GM19193 (cell line): Measurements from ENCODE around the gene TRRAP.

ENCODE experiments used
- POLR2A ChIP-seq: IDR thresholded peaks from 4 replicates; pipeline ENCODE4 v1.6.1; 2011; ENCODE audit not compliant: insufficient read depth, insufficient read length; ENCODE audit errors: extremely low read depth

Gene TRRAP

DNA sequence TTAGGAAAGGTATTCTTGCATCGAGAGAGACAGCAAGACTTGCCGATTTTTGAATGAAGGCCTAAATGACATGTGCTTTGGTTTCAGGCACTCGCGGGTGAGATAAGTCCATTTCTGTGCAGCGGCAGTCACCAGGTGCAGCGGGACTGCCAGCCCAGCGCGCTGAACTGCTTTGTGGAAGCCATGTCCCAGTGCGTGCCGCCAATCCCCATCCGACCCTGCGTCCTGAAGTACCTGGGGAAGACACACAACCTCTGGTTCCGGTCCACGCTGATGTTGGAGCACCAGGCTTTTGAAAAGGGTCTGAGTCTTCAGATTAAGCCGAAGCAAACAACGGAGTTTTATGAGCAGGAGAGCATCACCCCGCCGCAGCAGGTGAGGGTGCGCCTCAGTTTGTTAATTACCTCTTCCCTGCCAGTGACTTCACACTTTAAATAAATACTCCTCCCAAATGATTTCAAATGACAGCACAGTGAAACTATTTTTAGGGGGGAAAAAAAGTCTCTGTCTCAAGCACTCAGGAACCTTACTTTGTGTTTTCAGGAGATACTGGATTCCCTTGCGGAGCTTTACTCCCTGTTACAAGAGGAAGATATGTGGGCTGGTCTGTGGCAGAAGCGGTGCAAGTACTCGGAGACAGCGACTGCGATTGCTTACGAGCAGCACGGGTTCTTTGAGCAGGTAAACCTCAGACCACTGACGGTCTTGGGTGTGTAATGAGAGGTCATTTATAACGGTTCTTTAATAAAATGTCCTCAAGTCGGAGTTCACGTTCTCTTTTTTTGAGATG, 98.3 kb downstream of the TRRAP start:
- TF ChIP-seq POLR2A, result no peak

DNA sequence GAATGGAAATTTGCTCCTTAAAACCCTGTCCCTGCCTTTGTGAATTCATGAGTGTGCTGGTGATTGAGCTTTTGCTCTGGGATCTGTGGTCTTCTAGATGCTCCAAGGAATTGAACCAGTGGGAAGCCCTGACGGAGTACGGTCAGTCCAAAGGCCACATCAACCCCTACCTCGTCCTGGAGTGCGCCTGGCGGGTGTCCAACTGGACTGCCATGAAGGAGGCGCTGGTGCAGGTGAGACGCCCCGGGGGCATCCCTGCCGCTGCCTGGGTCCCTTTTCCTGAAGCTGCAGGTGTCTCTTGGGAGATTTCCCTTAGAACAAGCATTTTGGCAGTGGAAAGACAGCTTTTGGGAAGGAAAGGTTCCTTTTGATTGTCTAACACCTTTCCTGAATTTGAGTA, 100.3 kb downstream of the TRRAP start:
- TF ChIP-seq POLR2A, result no peak

DNA sequence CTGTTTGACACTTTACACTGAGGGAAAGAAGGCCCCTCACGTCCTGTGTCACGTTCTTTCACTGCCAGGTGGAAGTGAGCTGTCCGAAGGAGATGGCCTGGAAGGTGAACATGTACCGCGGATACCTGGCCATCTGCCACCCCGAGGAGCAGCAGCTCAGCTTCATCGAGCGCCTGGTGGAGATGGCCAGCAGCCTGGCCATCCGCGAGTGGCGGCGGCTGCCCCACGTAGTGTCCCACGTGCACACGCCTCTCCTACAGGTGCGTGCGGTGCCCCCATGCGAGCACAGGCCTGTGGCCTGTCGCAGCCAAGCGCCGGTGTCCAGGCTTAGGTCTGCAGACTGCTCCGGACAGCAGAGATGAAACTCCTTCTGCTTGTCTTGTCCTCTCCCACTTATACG, 103.4 kb downstream of the TRRAP start:
- no peak for TF ChIP-seq POLR2A

DNA sequence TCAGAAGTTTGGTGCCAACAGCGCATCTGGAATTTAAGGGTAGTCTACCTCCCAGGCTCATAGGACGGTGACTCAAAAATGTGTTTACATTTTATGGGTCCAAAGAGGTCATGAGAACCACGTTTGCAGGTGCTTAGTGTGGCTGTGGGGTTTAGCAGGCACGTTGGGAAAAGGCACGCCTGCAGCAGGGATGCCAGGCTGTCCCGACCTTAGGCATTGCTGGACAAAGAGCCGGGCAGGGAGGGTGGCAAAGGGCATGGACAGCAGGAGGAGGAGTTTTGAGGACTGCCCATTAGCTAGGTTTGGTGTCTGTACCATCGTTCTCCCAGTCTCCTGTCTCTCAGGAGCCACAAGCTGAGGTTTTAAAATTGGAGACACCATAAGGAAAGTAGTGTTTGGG, 104.4 kb downstream of the TRRAP start:
- TF ChIP-seq POLR2A, result no peak

DNA sequence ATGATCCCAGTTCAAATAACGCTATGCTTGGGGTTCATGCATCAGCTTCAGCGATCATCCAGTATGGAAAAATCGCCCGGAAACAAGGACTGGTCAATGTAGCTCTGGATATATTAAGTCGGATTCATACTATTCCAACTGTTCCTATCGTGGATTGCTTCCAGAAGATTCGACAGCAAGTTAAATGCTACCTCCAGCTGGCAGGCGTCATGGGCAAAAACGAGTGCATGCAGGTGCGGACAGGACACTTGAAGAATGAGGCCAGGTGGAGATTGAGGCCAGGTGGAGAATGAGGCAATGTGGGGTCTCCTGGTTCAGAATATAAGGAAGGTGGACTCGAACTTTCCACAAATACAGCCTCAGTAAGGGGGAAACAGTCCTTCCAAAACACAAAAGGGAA, 105.8 kb downstream of the TRRAP start:
- no peak for TF ChIP-seq POLR2A

DNA sequence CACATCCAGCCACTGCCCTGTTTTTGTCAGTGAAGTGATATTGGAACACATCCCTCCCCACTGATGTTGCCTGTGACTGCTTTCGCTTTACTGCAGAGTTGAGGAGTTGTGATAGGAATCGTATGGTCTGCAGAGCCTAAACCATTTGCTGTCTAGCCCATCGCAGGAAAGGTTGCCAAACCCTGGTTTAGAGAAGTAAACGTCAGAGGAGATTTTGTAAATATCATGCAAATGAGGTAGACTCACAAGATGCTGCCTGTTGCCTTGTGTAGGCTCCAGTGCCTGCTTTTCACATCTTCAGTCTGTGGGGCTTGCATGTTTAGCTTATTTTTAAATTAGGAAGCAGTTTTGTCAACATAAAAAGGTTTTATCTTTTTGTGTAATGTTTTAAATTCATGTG, 107.1 kb downstream of the TRRAP start:
- no peak for TF ChIP-seq POLR2A

DNA sequence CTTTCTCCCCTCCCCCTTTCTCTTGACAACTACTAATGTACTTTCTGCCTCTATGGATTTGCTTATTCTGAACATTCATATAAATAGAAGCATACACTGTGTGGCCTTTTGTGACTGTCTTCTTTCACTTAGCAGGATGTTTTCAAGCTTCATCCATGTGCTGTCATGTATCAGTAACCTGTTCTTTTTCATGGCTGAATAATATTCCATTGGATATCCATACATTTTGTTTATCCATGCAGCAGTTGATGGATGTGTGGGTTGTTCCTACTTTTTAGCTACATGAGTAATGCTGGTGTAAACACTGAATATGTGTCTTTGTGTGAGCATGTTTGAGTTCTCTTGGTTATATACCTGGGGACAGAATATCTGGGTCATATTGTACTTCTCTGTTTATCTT, 107.6 kb downstream of the TRRAP start:
- TF ChIP-seq POLR2A, result no peak

DNA sequence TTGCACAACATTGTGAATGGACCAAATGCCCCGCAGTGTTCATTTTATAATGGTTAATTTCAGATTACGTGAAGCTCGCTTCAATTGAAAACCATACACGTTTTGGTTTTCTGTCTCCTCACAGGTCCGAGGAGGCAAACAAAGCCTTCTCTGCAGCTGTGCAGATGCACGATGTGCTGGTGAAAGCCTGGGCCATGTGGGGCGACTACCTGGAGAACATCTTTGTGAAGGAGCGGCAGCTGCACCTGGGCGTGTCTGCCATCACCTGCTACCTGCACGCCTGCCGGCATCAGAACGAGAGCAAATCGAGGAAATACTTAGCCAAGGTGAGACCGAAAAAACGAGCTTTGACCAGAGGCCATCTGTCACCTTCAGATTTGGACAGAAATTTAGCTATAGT, 110.3 kb downstream of the TRRAP start:
- no peak for TF ChIP-seq POLR2A

DNA sequence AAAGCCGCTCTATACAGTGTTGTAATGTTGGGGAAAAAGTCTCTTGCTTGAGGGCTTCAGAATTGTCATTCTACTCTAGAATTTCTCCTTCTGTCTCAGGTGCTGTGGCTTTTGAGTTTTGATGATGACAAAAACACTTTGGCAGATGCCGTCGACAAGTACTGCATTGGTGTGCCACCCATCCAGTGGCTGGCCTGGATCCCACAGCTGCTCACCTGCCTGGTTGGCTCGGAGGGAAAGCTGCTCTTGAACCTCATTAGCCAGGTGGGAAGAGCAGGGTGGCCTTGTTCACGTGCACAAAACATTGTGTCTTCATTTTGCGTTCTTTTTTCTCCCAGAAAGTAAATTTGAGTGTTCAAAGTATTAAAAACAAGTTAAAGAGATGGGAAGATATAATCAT, 112.0 kb downstream of the TRRAP start:
- no peak for TF ChIP-seq POLR2A

DNA sequence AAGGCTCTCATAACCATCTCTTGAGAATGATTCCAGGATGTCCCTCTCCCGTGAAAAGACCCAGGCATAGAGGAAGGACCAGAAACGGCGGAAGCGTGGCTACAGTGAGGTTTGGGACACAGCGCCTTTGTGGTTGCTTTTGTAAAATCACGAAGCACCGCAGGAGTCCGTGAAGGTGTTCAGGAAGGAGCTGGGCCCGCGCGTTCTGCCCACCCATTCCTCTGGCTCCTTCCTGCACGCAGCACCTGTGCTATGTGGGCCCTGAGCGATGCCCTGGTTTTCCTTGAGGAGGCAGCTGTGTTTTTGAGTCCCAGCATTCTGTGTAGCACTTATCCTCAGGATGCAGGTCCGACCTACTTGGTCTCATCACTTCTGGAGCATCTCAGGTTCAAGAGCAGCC, 112.8 kb downstream of the TRRAP start:
- TF ChIP-seq POLR2A, result no peak

DNA sequence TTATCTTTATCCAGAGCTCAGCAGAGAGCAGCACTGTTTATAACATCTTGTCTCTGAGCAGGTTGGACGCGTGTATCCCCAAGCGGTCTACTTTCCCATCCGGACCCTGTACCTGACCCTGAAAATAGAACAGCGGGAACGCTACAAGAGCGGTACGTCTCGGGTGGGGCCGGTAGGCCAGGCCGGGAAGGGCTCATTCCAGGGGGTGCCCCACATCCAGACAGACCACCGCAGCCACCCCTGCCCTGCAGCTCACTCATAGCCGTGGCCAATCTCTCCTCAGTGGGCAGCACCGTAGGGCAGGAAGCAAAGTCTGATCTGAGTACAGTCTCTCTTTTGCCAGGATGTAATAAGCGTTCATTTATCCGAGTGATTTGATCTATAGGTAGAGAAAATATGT, 113.7 kb downstream of the TRRAP start:
- no peak for TF ChIP-seq POLR2A

DNA sequence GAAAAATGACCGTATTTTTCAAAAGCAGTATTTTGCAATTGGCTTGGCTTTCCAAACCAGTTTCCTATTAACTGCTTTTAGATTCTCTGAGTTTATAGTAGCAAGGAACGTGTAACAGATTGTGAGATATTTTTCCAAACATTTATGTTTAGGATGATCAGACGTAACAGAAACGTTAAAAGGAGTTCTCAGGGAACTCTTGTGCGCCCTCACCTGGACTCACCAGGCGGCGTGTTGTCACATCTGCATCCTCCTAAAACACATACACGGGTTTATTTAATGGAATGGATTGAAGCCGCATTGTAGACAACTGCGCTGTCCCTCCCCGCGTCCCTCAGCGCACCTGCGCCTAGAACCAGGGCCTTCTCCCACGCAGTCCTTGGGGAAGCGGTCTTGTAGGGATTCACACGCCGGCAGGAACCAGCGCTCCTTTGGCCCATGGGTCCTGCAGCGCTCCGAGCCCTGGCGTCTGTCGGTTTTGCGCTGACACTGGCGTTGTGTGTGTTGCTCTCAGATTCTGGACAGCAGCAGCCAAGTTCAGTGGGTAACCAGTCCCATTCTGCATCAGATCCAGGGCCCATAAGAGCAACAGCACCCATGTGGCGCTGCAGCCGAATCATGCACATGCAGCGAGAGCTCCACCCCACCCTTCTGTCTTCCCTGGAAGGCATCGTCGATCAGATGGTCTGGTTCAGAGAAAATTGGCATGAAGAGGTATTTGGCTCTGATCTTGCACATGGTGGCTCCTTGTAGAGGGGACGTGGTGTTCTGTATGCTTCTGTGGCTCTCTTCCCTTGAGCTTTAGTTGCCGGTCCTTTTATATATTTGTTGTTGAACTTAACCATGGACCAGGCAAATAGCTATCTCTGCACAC, 114.9 kb downstream of the TRRAP start:
- no peak for TF ChIP-seq POLR2A

DNA sequence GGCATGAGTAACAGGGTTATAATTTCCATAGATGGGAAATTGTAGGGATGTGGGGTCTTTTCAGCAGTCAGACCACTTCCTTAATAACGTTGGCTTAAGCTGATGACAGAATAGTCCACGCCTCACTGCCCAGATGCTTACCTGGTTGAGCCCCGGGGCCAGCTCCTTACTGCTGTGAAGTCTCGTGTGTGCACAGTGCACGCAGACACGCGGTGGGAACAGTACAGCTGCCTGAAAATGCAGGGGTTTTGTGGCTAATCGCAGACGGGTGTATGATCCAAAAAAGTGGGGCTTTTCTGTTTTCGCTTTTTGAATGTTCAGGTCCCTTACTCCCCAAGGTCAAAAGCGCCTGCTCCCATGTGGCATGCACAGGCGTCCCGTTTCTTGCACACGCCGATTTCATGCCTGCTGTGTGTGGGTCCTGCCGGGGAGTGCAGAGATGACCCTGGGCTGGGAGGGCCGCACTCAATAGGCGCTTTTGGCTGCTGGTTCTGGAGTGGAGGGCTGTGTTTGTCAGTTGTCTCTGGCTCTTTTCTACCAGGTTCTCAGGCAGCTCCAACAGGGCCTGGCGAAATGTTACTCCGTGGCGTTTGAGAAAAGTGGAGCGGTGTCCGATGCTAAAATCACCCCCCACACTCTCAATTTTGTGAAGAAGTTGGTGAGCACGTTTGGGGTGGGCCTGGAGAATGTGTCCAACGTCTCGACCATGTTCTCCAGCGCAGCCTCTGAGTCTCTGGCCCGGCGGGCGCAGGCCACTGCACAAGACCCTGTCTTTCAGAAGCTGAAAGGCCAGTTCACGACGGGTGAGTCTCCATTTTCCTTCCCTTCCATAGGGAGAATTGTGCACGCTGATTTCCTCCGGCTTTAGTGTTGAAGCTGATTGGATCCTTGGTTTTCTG, 116.0 kb downstream of the TRRAP start:
- no peak for TF ChIP-seq POLR2A

DNA sequence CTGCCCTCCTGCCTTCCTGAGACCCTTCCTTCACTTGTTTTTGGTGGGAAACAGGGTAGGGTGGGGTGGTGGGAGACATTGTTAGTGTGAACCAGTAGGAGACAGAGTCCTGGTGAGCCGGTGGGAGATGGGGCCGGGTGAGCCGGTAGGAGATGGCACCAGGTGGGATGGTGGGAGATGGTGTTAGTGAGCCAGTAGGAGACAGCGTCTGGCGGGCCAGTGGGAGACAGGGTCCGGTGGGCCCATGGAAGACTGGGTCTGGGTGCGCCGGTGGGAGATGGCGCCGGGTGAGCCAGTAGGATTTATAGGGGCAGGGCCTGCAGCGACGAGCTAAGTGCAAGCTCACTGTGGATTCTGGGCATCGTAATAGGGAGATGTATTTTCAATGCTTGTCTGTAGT, 116.8 kb downstream of the TRRAP start:
- TF ChIP-seq POLR2A, result no peak

DNA sequence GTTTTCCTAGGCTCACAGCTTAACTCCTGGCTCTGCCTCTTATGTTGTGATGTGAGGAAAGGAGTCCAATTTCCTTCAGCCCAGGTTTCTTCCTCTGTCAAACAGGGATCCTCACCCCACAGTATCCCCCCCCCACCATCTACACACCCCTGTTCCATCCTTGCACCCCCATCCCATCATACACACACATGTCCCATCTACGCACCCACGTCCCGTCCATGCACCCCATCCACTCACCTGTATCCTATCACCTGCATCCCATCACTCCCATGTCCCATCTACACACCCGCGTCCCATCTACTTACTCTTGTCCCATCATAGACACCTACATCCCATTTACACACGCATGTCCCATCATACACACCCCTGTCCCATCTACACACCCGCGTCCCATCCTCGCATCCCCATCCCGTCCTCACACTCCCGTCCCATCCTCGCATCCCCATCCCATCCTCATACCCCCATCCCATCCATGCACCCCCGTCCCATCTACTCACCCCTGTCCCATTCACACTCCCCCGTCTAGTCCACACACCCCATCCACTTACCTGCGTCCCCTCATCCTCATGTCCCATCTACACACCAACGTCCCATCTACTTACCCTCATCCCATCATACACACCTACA, 117.3 kb downstream of the TRRAP start:
- TF ChIP-seq POLR2A, result no peak

DNA sequence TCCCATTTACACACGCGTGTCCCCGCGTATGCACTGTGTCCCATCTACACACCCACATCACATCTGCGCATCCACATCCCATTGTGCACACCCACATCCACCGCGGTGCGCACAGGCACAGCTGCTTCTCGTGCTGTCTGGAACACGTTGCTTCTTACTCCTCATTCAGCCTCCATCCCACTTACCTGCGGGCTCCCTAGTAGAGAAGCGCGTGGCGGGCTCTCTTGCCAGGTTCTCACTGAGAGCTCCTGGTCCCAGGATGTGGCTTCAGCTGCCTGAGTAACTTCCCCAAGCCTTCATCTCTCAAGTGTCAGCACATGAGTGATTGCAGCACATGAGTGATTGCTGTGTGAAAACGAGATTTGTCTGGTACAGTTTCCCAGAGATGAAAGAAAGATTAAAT, 117.8 kb downstream of the TRRAP start:
- no peak for TF ChIP-seq POLR2A

DNA sequence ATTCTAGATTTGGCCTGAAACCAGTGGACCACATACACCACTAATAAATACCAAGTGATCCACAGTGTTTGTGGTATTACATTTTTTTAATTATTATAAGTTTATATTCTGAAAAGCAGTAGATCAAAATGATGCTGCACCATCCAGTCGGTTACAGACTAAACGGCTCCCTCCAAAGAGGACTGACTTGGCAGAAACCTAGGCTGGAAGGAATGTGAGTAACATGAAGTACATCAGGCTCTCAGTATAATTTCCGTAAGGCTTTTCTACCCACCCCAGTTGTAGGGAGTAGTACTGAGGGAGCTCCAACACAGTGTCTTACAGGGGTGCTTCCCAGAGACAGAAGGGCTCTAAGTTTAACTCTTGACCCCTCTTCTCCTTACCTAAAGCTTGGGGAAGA, 119.5 kb downstream of the TRRAP start:
- TF ChIP-seq POLR2A, result no peak
